Thyroid gland (tissue), 4 donors: ENCODE measurements around the gene LYPD1. TPM values are rescaled to one million over a fixed set of nuclear protein-coding genes. Genes with fewer than 3 reads are reported as not detected.

Source experiments
- DNase-seq, 2 donors: peaks; one replicate each; pipeline ENCODE4 v3.0.0-alpha.2; 2019
- H3K27ac ChIP-seq, 3 donors: fragments of 200-600 bp; sonication (generic); 1 replicate in 2 of 3; 2 replicates in 1 of 3; pipeline ENCODE4 v1.5.1; 2016 to 2019; ENCODE audit warnings: mild to moderate bottlenecking in 1 of 3, moderate library complexity in 1 of 3
- H3K27me3 ChIP-seq: fragments of 200-600 bp; sonication (generic); one replicate; pipeline ENCODE4 v1.5.1; 2019
- H3K36me3 ChIP-seq, 2 donors: fragments of 200-600 bp; sonication (generic); one replicate each; pipeline ENCODE4 v1.5.1; 2016 to 2019
- H3K4me1 ChIP-seq, 2 donors: fragments of 200-600 bp; sonication (generic); one replicate each; pipeline ENCODE4 v1.5.1; 2017 to 2019
- H3K4me3 ChIP-seq, 3 donors: fragments of 200-600 bp; sonication (generic); replicated peaks in 1 of 3; 1 replicate in 2 of 3; 2 replicates in 1 of 3; pipeline ENCODE4 v1.5.1; 2016; ENCODE audit warnings: mild to moderate bottlenecking in 1 of 3
- H3K9me3 ChIP-seq: fragments of 200-600 bp; sonication (generic); one replicate; pipeline ENCODE4 v1.5.1; 2017
- POLR2A ChIP-seq, 2 donors: fragments of 450-650 bp; IDR thresholded peaks; one replicate each; pipeline ENCODE4 v1.6.1; 2017; ENCODE audit warnings: antibody characterized with exemption in 2 of 2, mild to moderate bottlenecking in 2 of 2, moderate library complexity in 1 of 2
- WGBS, 2 donors: methylation state at CpG; one replicate each; pipeline ENCODE4 v1.1.5; 2017; 5-methylcytosine and 5-hydroxymethylcytosine counted together
- intact Hi-C: fragments of 100-400 bp; cut with DNase I; formaldehyde crosslinking; loops from one replicate; pipeline ENCODE4 v1.15.1; 2023
- total RNA-seq, 4 donors: library from RNA; depleted of rRNA; stranded (reverse); fragments of >200 nt; gene quantifications; one replicate each; pipeline ENCODE4 v1.2.3, GENCODE V29; 2016
- TF ChIP-seq, protein P1 (sequence below), 6 experiments: fragments of 200-600 bp in 3 of 6; fragments of 450-650 bp in 3 of 6; sonication (generic) in 3 of 6; IDR thresholded peaks; one replicate each; pipeline ENCODE4 v1.5.1; 2016 to 2019; ENCODE audit warnings: antibody characterized with exemption in 6 of 6, mild to moderate bottlenecking in 2 of 6, inconsistent platforms in 1 of 6, moderate library complexity in 1 of 6

LYPD1 gene
- total RNA-seq, 4 donors from 2014 or later: 0.45 to 1.9 (median 0.93) TPM; not detected in 1

DNA sequence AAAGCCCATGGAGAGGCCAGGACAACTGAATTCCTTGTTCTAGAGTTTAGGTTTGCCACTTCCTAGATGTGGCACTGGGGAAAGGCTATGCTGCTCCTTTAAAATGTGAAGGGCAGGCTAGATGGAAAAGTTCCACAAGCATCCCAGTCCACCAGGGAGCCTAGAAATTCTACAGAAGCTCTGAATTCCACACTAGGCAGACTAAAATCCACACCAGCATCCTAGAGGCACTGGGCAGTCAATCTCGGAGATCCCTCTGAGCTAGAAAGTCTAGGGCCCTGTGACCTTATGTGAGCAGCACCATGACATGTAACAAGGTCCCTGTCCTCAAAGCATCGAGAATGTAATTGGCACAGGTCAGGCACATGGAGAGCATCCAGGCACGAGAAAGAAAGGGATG is 71.5 kb downstream of the LYPD1 start:
- intact Hi-C loops: no loop called here
- TF ChIP-seq, protein P1, sequence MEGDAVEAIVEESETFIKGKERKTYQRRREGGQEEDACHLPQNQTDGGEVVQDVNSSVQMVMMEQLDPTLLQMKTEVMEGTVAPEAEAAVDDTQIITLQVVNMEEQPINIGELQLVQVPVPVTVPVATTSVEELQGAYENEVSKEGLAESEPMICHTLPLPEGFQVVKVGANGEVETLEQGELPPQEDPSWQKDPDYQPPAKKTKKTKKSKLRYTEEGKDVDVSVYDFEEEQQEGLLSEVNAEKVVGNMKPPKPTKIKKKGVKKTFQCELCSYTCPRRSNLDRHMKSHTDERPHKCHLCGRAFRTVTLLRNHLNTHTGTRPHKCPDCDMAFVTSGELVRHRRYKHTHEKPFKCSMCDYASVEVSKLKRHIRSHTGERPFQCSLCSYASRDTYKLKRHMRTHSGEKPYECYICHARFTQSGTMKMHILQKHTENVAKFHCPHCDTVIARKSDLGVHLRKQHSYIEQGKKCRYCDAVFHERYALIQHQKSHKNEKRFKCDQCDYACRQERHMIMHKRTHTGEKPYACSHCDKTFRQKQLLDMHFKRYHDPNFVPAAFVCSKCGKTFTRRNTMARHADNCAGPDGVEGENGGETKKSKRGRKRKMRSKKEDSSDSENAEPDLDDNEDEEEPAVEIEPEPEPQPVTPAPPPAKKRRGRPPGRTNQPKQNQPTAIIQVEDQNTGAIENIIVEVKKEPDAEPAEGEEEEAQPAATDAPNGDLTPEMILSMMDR (IDR thresholded peaks at IDR 0.05): no peak
- TF ChIP-seq POLR2A (IDR thresholded peaks at IDR 0.05): no peak
- DNase-seq: no peak
- Histone ChIP-seq H3K9me3 (no peaks in the 10 kb centered on the region), H3K4me1 (no peaks in the 10 kb centered on the region), H3K27me3 (no peaks in the 10 kb centered on the region), H3K27ac (no peak overlapping the region), H3K4me3 (no peak overlapping the region), H3K36me3 (no peaks in the 10 kb centered on the region)
- WGBS, 2 donors: 86 to 88% methylated on average over 3 of the region's 3 CpGs

DNA sequence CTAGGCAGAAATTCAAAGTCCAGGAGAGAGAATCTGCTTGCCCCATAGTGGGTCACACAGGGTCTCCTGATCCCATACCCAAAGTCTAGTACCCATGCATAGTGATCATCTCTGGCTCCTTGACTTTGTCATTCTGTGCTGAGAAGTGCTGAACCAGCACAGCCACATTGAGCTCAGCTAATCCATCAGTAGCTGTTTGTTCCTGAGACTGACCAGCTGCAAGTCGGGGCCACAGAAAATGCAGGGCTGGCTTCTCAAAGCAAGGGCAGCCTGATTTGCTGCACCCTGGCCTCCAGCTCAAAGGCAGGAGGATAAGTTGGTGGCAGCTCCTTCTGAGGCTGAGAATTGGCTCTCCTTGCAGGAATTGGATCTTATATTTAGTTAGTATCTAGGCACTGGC is 72.2 kb downstream of the LYPD1 start:
- 80% methylated on average over 1 of the region's 1 CpG; no CpG with 5 or more reads in 1 of the 2 donors for WGBS, 2 donors
- H3K27me3 ChIP-seq: no peaks in the 10 kb centered on the region
- H3K4me3 ChIP-seq: no peak overlapping the region
- H3K4me1 ChIP-seq: no peaks in the 10 kb centered on the region
- no peak for DNase-seq
- TF ChIP-seq, protein P1 (IDR thresholded peaks at IDR 0.05): no peak
- no peak for TF ChIP-seq POLR2A (IDR thresholded peaks at IDR 0.05)
- H3K9me3 ChIP-seq: no peaks in the 10 kb centered on the region
- no peak overlapping the region for H3K27ac ChIP-seq
- no peaks in the 10 kb centered on the region for H3K36me3 ChIP-seq
- intact Hi-C loops: no loop called here

DNA sequence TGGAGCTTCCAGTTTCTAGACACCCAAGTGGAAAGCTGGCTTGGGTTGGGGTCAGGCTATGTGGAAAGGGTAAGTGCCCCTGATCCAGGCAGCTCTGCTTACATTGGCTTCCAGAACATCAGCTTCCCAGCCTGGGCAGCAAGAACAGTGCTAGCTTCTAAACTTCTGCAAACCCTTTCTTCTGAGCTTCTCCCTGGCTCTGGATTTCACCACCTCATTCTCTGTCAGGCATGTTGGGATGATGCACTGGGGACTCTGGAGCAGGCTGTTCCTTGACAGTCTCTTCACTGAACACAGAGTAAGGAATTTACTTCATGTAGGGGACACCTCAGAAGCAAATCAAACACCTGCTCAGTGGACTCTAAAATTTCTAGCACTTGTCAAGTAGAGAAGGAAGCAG is 72.8 kb downstream of the LYPD1 start:
- Histone ChIP-seq H3K4me3 (no peak overlapping the region), H3K27me3 (no peaks in the 10 kb centered on the region), H3K4me1 (no peaks in the 10 kb centered on the region), H3K27ac (no peak overlapping the region), H3K9me3 (no peaks in the 10 kb centered on the region), H3K36me3 (no peaks in the 10 kb centered on the region)
- TF ChIP-seq, protein P1 (IDR thresholded peaks at IDR 0.05): no peak
- no peak for DNase-seq
- intact Hi-C loops: no loop called here

DNA sequence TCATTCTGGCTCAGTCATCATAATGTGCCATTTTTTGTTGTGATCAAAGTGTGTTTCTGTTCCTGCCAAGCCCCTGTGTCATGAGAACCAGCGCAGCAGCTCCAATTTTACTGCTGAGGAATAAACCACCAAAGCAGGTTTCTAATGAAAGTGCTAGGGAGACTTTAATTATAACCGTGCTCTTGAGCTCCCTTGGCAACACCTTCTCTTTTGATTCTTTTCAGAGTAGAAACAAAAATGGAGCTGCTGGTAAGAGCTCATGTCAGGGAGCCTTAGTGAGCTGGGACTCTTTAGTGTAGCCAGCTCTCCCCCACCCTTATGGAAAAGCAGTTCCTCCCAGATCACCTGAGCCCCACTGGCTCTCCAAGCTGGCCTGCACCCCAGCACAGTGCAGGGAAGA is 74.3 kb downstream of the LYPD1 start:
- no peaks in the 10 kb centered on the region for H3K4me1 ChIP-seq
- intact Hi-C loops: no loop called here
- H3K4me3 ChIP-seq: no peak overlapping the region
- TF ChIP-seq, protein P1 (IDR thresholded peaks at IDR 0.05): no peak
- TF ChIP-seq POLR2A (IDR thresholded peaks at IDR 0.05): no peak
- no peak overlapping the region for H3K27ac ChIP-seq
- no peaks in the 10 kb centered on the region for H3K9me3 ChIP-seq
- H3K36me3 ChIP-seq: no peaks in the 10 kb centered on the region
- WGBS, 2 donors: 89 to 90% methylated on average over 2 of the region's 2 CpGs
- H3K27me3 ChIP-seq: no peaks in the 10 kb centered on the region
- DNase-seq: no peak

DNA sequence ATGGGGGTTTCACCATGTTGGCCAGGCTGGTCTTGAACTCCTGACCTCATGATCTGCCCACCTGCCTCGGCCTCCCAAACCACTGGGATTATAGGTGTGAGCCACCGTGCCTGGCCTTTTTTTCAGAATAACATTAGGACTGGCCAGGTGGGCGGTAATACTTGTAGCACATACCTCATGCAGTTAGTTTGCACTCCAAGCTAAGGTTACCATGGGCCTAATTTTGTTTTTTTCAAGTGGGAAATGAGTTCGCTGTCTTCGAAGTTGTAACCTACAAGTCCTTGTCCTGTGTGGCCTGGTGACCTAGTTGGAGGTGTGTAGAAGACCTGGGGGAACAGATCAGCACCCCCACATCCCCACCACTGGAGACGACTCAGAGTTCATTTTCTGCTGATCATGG is 74.8 kb downstream of the LYPD1 start:
- H3K4me3 ChIP-seq: no peak overlapping the region
- no peaks in the 10 kb centered on the region for H3K36me3 ChIP-seq
- H3K4me1 ChIP-seq: no peaks in the 10 kb centered on the region
- no peak for DNase-seq
- WGBS, 2 donors: 84 to 90% methylated on average over 6 of the region's 6 CpGs
- H3K27ac ChIP-seq: no peak overlapping the region
- intact Hi-C loops: no loop called here
- no peaks in the 10 kb centered on the region for H3K9me3 ChIP-seq
- no peaks in the 10 kb centered on the region for H3K27me3 ChIP-seq
- no peak for TF ChIP-seq POLR2A (IDR thresholded peaks at IDR 0.05)
- TF ChIP-seq, protein P1 (IDR thresholded peaks at IDR 0.05): no peak
